HEK293 (cell line): ENCODE results near the gene TIGD1.

Experiments
- FEZF1 ChIP-seq: fragments of 450-650 bp; formaldehyde crosslinking; IDR thresholded peaks from 2 replicates; pipeline ENCODE4 v1.5.1; 2016; ENCODE audit warnings: missing biosample characterization, missing genetic modification characterization
- SP3 ChIP-seq: fragments of 450-650 bp; formaldehyde crosslinking; IDR thresholded peaks from 2 replicates; pipeline ENCODE4 v1.5.1; 2016; ENCODE audit warnings: missing biosample characterization, missing genetic modification characterization
- TF ChIP-seq, protein P1 (sequence below): fragments of 450-650 bp; formaldehyde crosslinking; IDR thresholded peaks from 2 replicates; pipeline ENCODE4 v1.5.1; 2016; ENCODE audit warnings: missing biosample characterization, missing genetic modification characterization
- TF ChIP-seq, protein P2 (sequence below): fragments of 450-650 bp; formaldehyde crosslinking; IDR thresholded peaks from 2 replicates; pipeline ENCODE4 v1.5.1; 2016; ENCODE audit warnings: missing biosample characterization, missing genetic modification characterization

- TF ChIP-seq, protein P1, sequence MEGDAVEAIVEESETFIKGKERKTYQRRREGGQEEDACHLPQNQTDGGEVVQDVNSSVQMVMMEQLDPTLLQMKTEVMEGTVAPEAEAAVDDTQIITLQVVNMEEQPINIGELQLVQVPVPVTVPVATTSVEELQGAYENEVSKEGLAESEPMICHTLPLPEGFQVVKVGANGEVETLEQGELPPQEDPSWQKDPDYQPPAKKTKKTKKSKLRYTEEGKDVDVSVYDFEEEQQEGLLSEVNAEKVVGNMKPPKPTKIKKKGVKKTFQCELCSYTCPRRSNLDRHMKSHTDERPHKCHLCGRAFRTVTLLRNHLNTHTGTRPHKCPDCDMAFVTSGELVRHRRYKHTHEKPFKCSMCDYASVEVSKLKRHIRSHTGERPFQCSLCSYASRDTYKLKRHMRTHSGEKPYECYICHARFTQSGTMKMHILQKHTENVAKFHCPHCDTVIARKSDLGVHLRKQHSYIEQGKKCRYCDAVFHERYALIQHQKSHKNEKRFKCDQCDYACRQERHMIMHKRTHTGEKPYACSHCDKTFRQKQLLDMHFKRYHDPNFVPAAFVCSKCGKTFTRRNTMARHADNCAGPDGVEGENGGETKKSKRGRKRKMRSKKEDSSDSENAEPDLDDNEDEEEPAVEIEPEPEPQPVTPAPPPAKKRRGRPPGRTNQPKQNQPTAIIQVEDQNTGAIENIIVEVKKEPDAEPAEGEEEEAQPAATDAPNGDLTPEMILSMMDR (tag by site-specific recombination) = no peak
- TF ChIP-seq SP3 (tag by site-specific recombination) = no peak
- no peak for TF ChIP-seq FEZF1
- TF ChIP-seq, protein P2, sequence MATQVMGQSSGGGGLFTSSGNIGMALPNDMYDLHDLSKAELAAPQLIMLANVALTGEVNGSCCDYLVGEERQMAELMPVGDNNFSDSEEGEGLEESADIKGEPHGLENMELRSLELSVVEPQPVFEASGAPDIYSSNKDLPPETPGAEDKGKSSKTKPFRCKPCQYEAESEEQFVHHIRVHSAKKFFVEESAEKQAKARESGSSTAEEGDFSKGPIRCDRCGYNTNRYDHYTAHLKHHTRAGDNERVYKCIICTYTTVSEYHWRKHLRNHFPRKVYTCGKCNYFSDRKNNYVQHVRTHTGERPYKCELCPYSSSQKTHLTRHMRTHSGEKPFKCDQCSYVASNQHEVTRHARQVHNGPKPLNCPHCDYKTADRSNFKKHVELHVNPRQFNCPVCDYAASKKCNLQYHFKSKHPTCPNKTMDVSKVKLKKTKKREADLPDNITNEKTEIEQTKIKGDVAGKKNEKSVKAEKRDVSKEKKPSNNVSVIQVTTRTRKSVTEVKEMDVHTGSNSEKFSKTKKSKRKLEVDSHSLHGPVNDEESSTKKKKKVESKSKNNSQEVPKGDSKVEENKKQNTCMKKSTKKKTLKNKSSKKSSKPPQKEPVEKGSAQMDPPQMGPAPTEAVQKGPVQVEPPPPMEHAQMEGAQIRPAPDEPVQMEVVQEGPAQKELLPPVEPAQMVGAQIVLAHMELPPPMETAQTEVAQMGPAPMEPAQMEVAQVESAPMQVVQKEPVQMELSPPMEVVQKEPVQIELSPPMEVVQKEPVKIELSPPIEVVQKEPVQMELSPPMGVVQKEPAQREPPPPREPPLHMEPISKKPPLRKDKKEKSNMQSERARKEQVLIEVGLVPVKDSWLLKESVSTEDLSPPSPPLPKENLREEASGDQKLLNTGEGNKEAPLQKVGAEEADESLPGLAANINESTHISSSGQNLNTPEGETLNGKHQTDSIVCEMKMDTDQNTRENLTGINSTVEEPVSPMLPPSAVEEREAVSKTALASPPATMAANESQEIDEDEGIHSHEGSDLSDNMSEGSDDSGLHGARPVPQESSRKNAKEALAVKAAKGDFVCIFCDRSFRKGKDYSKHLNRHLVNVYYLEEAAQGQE (tag by site-specific recombination) = no peak
Measured at GRCh38 chr2:232520489-232520888, 29.9 kb downstream of the TIGD1 start.
